ENCODE measurements around the gene HOXA13. TPM values are rescaled to one million over a fixed set of nuclear protein-coding genes. Genes with fewer than 3 reads are reported as not detected.

HOXA13 gene
- total and polyA plus RNA-seq, 2 donors (not counting 1 experiment from before 2014, with no cell fraction given): not detected

DNA sequence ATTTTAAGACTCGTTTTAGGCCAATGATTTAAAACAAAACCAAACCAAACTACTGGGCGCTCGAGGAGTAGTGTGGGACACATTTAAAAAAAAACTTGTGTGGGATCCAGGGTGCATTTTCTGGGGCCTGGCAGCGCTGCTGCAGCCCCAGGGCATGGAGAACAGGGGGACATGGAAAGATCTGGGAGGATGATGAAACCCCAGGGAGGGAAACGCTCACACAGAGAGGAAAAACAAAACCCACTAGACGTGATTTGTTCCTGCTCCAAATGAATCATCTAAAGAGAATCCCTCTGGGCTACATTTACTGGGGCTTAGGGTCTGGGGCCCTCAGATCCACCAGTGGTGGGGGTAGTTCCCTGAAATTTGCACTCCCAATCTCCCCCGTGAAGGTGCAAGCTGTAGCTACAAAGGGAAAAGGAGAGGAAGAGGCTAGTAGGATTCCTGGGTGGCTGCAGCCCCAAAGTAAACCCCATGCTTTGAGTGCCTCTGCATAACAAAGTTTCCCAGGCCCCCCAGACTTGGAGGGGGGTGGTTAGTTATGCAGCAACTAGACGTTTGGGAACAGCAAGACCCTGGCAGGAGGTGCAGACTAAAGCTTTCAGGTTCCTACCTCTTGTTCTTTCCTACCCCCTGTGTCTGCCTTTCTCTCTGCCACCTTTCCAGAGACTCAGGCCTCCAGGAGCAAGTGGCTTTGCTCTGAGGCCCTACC is 14.5 kb upstream of the HOXA13 start:
- ATAC-seq (ENCODE audit: low read depth): no peak
- Mint-ChIP-seq H3K4me1 (peaks cover 17% of the 10 kb centered on the region), H3K27ac (no peak overlapping the region), H3K4me3 (no peak overlapping the region), H3K27me3 (peaks cover 74% of the 10 kb centered on the region), H3K9me3 (ENCODE audit: insufficient read depth) (no peaks in the 10 kb centered on the region)
- no peak for TF ChIP-seq EZH2 (IDR thresholded peaks at IDR 0.05; ENCODE audit: borderline replicate concordance, insufficient read depth, low read depth, low read length, poor library complexity, severe bottlenecking)
- TF ChIP-seq, protein P1, sequence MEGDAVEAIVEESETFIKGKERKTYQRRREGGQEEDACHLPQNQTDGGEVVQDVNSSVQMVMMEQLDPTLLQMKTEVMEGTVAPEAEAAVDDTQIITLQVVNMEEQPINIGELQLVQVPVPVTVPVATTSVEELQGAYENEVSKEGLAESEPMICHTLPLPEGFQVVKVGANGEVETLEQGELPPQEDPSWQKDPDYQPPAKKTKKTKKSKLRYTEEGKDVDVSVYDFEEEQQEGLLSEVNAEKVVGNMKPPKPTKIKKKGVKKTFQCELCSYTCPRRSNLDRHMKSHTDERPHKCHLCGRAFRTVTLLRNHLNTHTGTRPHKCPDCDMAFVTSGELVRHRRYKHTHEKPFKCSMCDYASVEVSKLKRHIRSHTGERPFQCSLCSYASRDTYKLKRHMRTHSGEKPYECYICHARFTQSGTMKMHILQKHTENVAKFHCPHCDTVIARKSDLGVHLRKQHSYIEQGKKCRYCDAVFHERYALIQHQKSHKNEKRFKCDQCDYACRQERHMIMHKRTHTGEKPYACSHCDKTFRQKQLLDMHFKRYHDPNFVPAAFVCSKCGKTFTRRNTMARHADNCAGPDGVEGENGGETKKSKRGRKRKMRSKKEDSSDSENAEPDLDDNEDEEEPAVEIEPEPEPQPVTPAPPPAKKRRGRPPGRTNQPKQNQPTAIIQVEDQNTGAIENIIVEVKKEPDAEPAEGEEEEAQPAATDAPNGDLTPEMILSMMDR (IDR thresholded peaks at IDR 0.05): no peak
- H3K9ac ChIP-seq (ENCODE audit: low read length): no peak overlapping the region
- intact Hi-C loops (cut with micrococcal nuclease): loop anchor here (5.0 kb wide), 2 partner anchors 363 to 558 kb away; no protein-coding TSS in a partner anchor
- H3K9me3 ChIP-seq (ENCODE audit: control extremely low read depth in 1 of 3, control insufficient read depth in 2 of 3, insufficient read depth in 1 of 3, low read length in 2 of 3): peaks cover 0 to 22% (median 0%) of the 10 kb centered on the region in 3 donors
- POLR2A ChIA-PET: no interaction called here
- H3K4me3 ChIP-seq (ENCODE audit: control extremely low read depth in 1 of 5, extremely low read depth in 1 of 5, insufficient read depth in 1 of 5, low read depth in 2 of 5, low read length in 4 of 5): no peak overlapping the region
- H3K27me3 ChIP-seq (replicated peaks in 1 of 4; ENCODE audit: control extremely low read depth in 1 of 4, control insufficient read depth in 3 of 4, insufficient read depth in 4 of 4, low read length in 3 of 4): peaks cover 0 to 86% (median 51%) of the 10 kb centered on the region in 4 experiments
- H3K4me2 ChIP-seq (replicated peaks; ENCODE audit: low read depth, low read length, poor library complexity, severe bottlenecking): no peak overlapping the region
- H2AFZ ChIP-seq (ENCODE audit: insufficient read depth, low read depth, low read length, poor library complexity, severe bottlenecking): no peak overlapping the region
- no peaks in the 10 kb centered on the region for H3K36me3 ChIP-seq (replicated peaks in 1 of 2; ENCODE audit: control extremely low read depth in 1 of 2, control insufficient read depth in 1 of 2, extremely low read depth in 1 of 2, insufficient read depth in 2 of 2, low read length in 1 of 2)
- no peaks in the 10 kb centered on the region for H3K79me2 ChIP-seq (ENCODE audit: control insufficient read depth, insufficient read depth, low read length)
- CTCF ChIA-PET: interaction anchor here (1.2 kb wide), 1 partner anchor 18 kb away, joined by 4 read pairs; no protein-coding TSS in a partner anchor
- H4K20me1 ChIP-seq (ENCODE audit: control insufficient read depth, insufficient read depth, low read length, poor library complexity, severe bottlenecking): no peaks in the 10 kb centered on the region
- peaks cover 17 to 22% of the 10 kb centered on the region in 2 donors for H3K4me1 ChIP-seq (ENCODE audit: control insufficient read depth in 2 of 2, insufficient read depth in 2 of 2, low read length in 2 of 2)
- no peak overlapping the region for H3K27ac ChIP-seq (ENCODE audit: low read length in 2 of 2)
- DNase-seq: no peak
- WGBS (ENCODE audit: insufficient coverage): 92% methylated on average over 2 of the region's 8 CpGs
